HG03469 (cell line): ENCODE data around the gene DDR1.
"Not testable (repeated sequence)": the region's sequence is repeated elsewhere in the genome, so short reads cannot be mapped to it uniquely, and the experiment has no call there.

Experiments used
- ATAC-seq: cut with Tn5 transposase; IDR thresholded peaks from one replicate; pipeline ENCODE4 v1.9.1; 2021; ENCODE audit warnings: mild to moderate bottlenecking, moderate library complexity, moderate number of reproducible peaks; ENCODE audit not compliant: unreplicated experiment

Gene DDR1

DNA sequence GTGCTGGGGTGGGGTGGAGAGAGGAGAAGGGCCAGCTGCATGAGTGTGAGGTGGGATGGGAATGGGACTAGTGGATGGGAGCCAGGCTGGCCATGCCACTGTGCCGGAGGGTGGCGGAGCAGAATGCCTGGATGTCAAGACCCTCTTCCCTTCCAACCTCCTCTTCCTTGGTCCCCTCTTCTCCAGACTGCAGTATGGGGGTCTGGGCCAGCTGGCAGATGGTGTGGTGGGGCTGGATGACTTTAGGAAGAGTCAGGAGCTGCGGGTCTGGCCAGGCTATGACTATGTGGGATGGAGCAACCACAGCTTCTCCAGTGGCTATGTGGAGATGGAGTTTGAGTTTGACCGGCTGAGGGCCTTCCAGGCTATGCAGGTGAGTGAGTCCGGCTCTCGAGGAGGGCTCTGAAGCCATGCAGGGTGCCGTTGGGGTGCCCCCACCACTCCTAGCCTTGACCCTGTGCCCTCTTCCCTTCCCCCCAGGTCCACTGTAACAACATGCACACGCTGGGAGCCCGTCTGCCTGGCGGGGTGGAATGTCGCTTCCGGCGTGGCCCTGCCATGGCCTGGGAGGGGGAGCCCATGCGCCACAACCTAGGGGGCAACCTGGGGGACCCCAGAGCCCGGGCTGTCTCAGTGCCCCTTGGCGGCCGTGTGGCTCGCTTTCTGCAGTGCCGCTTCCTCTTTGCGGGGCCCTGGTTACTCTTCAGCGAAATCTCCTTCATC is 7.7 kb downstream of the DDR1 start:
- ATAC-seq: no peak

DNA sequence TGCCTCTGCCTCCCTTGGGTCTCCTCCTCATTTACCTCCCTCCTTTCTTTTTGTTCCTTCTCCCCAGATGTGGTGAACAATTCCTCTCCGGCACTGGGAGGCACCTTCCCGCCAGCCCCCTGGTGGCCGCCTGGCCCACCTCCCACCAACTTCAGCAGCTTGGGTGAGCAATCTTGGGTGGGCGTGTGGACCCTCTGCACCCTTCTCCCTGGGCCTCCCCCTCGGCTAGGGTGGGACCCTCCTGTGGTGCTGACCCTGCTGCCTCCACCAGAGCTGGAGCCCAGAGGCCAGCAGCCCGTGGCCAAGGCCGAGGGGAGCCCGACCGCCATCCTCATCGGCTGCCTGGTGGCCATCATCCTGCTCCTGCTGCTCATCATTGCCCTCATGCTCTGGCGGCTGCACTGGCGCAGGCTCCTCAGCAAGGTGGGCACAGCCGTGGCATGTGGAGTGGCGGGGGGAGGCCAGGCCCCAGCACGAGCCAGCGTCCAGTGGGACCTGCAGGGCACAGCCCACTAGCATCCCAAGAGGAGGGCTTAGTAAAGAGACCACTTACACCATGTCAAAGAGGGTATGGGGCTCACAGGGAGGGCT is 8.8 kb downstream of the DDR1 start:
- no peak for ATAC-seq

DNA sequence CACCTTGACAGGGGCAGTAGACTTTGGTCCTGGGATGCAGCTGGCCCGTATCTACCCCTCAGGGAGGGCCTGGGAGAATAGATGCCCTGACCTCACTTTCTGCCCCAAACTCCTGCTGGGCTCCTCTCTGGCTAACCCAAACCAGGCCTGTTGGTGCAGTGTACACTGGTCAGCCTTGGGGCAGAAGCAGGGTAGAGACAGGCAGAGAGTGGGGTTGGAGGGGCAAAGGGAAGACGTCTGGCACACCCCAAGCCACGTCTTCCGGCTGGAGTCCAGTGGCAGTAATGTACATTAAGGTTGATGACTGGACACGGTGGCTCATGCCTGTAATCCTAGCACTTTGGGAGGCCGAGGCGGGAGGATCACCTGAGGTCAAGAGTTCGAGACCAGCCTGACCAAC is 9.3 kb downstream of the DDR1 start:
- no peak for ATAC-seq

DNA sequence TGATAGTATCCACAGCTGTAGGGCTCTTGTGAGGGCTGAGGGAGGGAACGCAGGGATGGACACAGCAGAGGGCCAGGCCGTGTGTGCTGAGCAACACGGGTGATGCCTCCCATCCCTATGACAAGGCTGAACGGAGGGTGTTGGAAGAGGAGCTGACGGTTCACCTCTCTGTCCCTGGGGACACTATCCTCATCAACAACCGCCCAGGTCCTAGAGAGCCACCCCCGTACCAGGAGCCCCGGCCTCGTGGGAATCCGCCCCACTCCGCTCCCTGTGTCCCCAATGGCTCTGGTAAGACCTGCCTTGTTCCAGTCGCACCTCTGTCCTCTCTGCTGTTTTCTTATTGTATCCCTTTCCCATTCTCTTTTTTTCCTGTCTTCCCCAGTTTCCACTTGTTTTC is 10.1 kb downstream of the DDR1 start:
- no peak for ATAC-seq

DNA sequence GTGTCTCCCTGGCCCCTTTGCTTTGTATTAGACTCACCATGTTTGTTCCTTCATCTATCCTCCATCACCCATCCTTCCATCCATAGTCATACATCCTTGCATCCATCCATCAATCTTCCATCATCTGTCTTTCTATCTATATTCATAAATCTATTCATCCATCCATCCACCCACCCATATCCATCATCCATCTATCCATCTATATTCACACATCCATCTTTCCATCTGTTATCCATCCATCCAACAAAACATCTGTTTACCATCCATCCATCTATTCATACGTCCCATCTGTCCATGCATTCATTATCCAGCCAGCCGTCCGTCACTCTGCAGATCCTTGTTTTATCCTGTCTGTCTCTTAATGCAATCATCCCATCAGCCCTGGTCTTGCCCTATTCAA is 10.6 kb downstream of the DDR1 start:
- no peak for ATAC-seq

DNA sequence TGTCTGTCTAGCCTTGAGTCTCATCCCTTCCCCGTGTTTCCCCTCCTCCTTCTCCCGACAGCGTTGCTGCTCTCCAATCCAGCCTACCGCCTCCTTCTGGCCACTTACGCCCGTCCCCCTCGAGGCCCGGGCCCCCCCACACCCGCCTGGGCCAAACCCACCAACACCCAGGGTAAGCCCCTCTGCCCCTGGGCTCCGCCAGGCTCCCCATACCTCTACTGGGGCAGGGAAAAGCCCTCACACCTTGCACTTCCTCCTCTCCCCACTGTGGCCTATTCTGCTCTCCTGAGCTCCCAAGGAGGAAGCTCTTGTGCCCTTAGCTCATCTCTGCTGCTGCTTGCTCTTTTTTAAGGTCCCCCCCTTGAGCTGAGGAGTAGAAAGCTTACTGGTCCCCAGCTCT is 11.0 kb downstream of the DDR1 start:
- no peak for ATAC-seq

DNA sequence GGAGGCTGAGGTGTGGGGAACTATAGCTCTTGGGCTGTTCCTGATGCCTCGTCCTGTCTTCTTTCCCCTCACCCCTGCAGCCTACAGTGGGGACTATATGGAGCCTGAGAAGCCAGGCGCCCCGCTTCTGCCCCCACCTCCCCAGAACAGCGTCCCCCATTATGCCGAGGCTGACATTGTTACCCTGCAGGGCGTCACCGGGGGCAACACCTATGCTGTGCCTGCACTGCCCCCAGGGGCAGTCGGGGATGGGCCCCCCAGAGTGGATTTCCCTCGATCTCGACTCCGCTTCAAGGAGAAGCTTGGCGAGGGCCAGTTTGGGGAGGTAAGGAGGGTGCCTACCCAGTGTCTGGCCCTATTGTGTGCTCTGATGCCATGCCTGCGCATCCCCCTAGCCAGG is 12.2 kb downstream of the DDR1 start:
- no peak for ATAC-seq

DNA sequence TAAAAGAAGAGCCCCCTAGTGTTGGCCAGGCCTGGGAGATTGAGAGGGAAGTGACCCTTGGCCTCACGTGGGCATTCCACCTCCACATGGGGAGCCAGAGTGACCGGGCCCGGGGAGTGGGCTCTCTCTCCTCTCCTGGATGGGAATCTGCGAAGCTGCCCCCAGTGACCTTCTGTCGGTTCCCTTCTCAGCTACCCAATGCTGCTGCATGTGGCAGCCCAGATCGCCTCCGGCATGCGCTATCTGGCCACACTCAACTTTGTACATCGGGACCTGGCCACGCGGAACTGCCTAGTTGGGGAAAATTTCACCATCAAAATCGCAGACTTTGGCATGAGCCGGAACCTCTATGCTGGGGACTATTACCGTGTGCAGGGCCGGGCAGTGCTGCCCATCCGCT is 13.6 kb downstream of the DDR1 start:
- no peak for ATAC-seq

DNA sequence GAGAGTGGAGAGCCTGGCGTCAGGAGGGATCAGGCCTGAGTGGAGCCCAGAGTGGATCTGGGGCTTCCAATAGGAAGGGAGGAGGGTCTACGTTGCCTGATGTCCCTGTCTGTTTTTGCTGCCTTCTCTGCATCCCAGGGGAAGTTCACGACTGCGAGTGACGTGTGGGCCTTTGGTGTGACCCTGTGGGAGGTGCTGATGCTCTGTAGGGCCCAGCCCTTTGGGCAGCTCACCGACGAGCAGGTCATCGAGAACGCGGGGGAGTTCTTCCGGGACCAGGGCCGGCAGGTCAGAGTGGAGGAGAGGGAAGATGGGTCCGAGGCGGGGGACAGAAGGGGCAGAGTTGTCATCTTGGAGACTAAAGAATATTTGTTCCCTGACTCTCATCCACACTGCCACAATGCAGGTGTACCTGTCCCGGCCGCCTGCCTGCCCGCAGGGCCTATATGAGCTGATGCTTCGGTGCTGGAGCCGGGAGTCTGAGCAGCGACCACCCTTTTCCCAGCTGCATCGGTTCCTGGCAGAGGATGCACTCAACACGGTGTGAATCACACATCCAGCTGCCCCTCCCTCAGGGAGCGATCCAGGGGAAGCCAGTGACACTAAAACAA is 14.5 kb downstream of the DDR1 start:
- ATAC-seq: no peak

DNA sequence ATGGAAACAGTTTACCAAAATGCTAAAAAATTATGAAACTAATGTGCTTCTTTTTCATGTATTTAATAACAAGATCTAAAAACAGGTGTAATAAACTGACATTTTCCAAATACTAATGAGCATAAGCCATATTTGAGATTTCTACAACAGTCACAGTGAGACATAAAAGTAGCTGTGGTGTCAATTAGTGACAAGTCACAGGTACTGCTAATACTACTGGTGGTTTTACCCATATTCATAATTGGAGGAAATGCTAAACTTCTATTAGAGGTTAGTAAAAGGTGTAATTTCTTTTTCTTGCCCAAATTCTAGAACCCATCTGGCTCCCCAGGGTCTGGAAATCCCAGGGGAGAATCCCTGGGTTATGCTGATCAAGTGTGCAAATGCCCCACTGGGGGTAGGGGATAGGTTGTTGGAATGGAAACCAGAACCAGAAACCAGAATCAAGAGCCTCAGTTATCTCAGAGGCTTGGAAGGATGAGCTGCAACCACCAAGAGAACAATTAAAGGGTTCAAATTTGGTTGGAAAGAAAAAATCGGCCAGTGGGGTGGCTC is 16.6 kb downstream of the DDR1 start:
- no peak for ATAC-seq

DNA sequence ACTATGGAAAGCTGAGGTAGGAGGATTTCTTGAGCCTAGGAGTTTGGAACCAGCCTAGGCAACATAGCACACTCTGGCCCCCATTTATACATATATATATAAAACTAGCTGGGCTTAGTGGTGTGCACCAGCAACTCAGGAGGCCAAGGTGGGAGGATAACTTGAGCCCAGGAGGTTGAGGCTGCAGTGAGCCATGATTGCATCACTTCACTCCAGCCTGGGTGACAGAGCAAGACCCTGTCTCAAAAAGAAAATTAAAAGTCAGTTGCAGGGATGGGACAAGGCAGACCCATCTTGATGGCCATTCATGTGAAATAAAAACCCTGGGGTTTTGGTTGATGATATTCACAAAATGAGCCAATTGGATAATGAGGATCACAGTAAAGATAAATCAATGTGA is 17.1 kb downstream of the DDR1 start:
- ATAC-seq: no peak

DNA sequence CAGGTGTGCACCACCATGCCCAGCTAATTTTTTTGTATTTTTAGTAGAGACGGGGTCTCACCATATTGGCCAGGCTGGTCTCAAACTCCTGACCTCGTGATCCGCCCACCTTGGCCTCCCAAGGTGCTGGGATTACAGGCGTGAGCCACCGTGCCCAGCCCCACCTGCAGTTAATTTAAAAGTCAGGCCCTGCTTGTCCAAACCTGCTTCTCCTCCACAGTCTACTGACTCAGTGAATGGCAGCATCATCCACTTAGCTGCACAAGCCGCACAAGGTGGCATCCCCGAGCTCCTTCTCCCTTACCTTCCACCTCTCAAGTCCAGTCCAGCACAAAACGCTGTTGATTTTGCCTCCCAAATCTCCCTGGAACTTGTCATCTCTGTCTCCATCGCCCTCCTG is 17.9 kb downstream of the DDR1 start:
- ATAC-seq: not testable (repeated sequence)

DNA sequence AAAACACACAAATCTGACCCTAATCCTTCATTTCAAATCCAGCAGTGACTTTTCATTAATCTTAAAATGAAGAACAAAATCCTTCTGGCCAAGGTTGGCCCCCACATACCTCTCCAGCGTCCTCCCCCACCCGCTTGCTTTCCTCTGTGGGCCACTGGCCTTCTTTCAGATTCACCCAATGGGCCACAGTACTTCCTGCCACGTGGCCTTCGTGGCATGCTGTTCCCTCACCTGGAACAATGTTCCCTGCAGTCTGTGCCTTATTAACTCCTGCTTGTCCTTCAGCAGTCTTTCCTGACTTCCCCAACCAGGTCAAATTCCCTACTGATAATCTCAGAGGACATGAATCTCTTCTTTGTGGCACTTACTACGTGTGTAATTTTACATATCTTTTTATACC is 18.4 kb downstream of the DDR1 start:
- ATAC-seq: no peak

DNA sequence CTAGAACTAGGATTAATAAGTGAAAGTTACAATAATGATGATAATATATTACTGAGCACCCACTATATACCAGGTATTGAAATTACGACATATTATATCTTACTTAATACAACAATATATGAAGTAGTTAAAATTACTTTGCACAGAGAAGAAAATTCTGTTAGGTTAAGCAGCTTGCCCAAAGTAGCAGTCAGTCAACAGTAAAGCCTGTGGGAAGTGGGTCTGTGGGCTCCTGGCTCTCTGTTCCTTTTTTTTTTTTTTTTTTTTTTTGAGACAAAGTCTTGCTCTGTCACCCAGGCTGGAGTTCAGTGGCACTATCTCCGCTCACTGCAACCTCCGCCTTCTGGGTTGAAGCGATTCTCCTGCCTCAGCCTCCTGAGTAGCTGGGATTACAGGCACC is 18.9 kb downstream of the DDR1 start:
- no peak for ATAC-seq

DNA sequence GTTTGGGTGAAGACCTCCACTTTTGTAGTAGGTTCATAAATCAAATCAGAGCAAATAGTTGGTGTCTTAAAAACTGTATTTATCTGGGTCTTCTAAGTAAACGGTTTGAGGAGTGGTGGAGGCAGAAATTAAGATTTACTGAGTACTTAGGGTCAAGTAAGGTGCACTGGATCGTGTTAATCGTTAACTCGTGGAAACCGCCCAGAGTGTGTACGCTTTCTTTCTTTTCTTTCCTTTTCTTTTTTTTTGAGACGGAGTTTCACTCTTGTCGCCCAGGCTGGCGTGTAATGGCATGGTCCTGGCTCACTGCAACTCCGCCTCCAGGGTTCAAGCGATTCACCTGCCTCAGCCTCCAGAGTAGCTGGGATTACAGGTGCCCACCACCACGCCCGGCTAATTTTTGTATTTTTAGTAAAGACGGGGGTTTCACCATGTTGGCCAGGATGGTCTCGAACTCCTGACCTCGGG is 23.0 kb downstream of the DDR1 start:
- not testable (repeated sequence) for ATAC-seq

DNA sequence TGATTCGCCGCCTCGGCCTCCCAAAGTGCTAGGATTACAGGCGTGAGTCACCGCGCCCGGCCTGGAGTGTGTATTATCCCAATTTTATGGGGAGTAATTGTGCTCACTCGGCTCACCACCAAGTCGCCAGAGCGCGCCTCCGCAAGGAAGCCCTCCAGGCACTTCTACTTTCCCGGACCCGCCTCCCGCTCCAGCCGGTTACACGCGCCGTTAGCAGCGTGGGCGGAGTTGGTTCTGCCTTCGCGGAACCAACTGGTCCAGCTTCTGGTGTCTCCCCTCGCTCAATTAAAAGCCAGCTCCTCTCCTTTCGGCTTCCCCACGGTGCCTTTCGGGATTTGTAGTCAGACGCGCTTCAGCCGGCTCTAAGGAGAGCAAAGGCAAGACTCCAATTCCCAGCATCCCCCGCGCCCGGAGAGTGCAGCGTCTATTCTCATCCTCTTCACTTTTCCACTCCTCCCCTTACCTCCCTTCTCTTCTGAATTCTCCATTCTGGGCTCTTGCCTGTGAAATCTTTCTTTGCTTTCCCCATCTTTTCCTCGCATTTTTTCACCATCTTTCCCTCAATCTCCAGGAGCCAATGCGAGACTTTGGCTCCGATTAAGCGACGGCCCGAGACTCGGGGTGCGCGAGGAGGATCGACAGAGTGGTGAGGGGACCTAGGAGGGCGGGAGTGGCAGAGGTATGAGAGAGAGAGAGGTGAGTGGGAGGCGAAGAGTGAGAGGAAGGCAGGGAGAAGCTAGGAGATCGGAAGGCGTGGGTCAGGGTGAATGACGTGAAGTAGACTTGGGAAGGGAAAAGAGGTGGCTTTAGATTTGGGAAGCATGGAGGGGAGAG is 23.7 kb downstream of the DDR1 start, which contains the start of gene GTF2H4:
GTF2H4 (plus strand) TSS at position 450 of the 834 bp plus-strand sequence.
- ATAC-seq: peak; percentile 68

DNA sequence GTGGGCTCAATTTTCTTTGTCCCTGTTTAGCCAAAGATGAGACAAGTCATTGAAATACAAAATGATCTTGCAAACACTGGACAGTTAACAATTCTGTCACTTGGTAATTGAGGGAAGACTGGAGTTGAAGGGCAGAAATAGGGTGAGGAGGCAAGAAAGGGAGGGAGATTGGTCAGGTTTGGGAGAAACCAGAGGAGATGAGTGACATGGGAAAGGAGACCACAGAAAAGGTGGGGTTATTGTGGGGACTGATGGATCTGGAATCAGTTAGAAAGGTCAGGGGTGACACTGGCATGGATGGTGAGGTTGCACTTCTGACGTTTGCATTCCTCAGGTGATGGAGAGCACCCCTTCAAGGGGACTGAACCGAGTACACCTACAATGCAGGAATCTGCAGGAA is 24.4 kb downstream of the DDR1 start:
- ATAC-seq: no peak

DNA sequence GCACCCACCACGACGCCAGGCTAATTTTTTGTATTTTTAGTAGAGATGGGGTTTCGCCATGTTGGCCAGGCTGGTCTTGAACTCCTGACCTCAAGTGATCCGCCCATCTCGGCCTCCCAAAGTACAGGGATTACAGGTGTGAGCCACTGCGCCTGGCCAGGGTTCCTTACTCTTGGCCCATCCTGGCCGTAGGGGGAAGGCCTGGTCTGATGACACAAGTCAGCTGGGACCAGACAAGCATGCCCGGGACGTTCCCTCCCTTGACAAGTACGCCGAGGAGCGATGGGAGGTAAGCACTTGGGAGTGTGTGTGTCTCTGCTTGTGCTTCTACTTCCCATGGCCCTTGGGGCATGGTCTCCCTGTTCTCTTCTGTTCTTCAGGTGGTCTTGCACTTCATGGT is 26.2 kb downstream of the DDR1 start:
- not testable (repeated sequence) for ATAC-seq

DNA sequence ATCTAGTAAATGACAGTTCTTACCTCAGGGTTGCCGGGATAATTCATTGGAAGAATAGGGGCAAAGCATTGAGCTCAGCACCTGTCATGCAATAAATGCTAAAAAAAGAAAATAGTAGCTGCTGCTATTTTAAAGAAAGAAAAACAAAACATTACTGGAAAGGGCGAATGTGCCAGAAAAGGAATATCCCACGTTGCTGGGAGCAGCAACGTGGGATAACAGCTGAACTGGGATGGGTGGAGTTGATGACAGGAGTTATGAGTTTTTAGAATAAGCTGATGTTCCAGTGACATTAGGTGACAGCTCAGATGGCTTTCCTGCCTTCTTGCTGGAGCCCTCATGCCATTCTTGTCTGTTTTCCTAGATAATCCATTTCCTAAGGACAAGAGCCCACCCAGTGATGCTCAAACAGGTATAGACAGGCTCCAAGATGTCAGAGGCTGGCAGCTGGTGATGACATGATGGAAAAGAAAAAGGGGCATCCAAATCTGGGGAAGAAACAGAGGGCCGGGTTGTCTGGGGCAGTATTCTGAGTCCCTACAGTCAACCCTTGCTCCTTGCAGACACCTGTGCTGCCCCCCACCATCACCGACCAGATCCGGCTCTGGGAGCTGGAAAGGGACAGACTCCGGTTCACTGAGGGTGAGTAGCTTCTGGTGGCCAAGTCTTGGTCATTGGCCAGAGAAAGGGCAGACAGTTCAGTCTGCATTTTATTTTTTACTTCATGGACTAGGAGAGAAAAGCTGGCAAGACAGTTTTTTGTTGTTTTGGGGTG is 28.6 kb downstream of the DDR1 start:
- ATAC-seq: no peak

DNA sequence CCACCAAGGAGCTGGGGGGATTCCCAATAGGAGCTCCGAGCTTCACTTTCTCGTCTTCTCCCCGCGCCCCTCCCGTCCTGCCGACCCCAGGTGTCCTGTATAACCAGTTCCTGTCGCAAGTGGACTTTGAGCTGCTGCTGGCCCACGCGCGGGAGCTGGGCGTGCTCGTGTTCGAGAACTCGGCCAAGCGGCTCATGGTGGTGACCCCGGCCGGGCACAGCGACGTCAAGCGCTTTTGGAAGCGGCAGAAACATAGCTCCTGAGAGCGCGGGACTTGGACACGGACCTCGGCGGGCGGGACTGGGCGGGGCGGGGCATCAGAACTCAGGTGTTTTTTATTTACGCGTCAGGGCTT is 29.4 kb downstream of the DDR1 start:
- ATAC-seq: no peak
